HepG2 (cell line): Measurements from ENCODE around the gene ASXL1. TPM values are rescaled to one million over a fixed set of nuclear protein-coding genes. Genes with fewer than 3 reads are reported as not detected.

Source experiments
- ARNT ChIP-seq: fragments of 450-650 bp; IDR thresholded peaks from 2 replicates; pipeline ENCODE4 v1.6.1; 2017
- CENPT ChIP-seq: sonication (generic); formaldehyde crosslinking; IDR thresholded peaks from 2 replicates; pipeline ENCODE4 v1.8.0; 2022; ENCODE audit warnings: low read depth, mild to moderate bottlenecking, moderate library complexity, missing genetic modification reagents
- FOXA3 ChIP-seq: IDR thresholded peaks from 2 replicates; pipeline ENCODE4 v1.6.1; 2016; ENCODE audit warnings: missing genetic modification reagents, missing compliant biosample characterization
- FOXJ3 ChIP-seq: sonication (generic); formaldehyde crosslinking; IDR thresholded peaks from 2 replicates; pipeline ENCODE4 v1.4.0; 2020; ENCODE audit warnings: missing genetic modification reagents, mild to moderate bottlenecking, borderline replicate concordance
- KAT7 ChIP-seq: IDR thresholded peaks from 2 replicates; pipeline ENCODE4 v1.6.1; 2018; ENCODE audit warnings: borderline replicate concordance, missing compliant biosample characterization
- MYC ChIP-seq: sonication (generic); formaldehyde crosslinking; IDR thresholded peaks from 2 replicates; pipeline ENCODE4 v1.9.0; 2021; ENCODE audit warnings: missing genetic modification reagents, borderline replicate concordance
- NBN ChIP-seq: fragments of 450-650 bp; conservative IDR thresholded peaks from 2 replicates; pipeline ENCODE4 v1.6.1; 2017
- PHF21A ChIP-seq: sonication (generic); formaldehyde crosslinking; IDR thresholded peaks from 2 replicates; pipeline ENCODE4 v1.5.0; 2020; ENCODE audit warnings: mild to moderate bottlenecking, missing genetic modification reagents
- RXRB ChIP-seq: IDR thresholded peaks from 2 replicates; pipeline ENCODE4 v1.6.1; 2016; ENCODE audit warnings: borderline replicate concordance, missing genetic modification reagents, missing compliant biosample characterization
- SMC3 ChIP-seq: IDR thresholded peaks from 2 replicates; pipeline ENCODE4 v1.6.1; 2011; ENCODE audit warnings: low read length, improper control_type of control experiment
- STAG1 ChIP-seq: sonication (generic); formaldehyde crosslinking; IDR thresholded peaks from 2 replicates; pipeline ENCODE4 v1.4.0; 2020; ENCODE audit warnings: missing genetic modification reagents
- TAF1 ChIP-seq: sonication (generic); formaldehyde crosslinking; IDR thresholded peaks from 2 replicates; pipeline ENCODE4 v1.4.0; 2020; ENCODE audit warnings: missing genetic modification reagents
- U2AF2 ChIP-seq: fragments of 200-400 bp; formaldehyde crosslinking; IDR thresholded peaks from 2 replicates; pipeline ENCODE4 v1.6.1; 2017; ENCODE audit warnings: low read depth, mild to moderate bottlenecking, low read length
- ZBTB38 ChIP-seq: sonication (generic); formaldehyde crosslinking; IDR thresholded peaks from 2 replicates; pipeline ENCODE4 v1.5.1; 2020; ENCODE audit warnings: mild to moderate bottlenecking, missing genetic modification reagents
- ZBTB7B ChIP-seq: sonication (generic); formaldehyde crosslinking; IDR thresholded peaks from 2 replicates; pipeline ENCODE4 v1.4.0; 2020; ENCODE audit warnings: missing genetic modification reagents
- ZNF224 ChIP-seq: sonication (generic); formaldehyde crosslinking; IDR thresholded peaks from 2 replicates; pipeline ENCODE4 v1.5.0; 2020; ENCODE audit warnings: mild to moderate bottlenecking, missing genetic modification reagents
- ZNF264 ChIP-seq: sonication (generic); formaldehyde crosslinking; IDR thresholded peaks from 2 replicates; pipeline ENCODE4 v1.4.0; 2020; ENCODE audit warnings: missing genetic modification reagents
- ZNF619 ChIP-seq: sonication (generic); formaldehyde crosslinking; IDR thresholded peaks from 2 replicates; pipeline ENCODE4 v1.4.0; 2020; ENCODE audit warnings: mild to moderate bottlenecking, missing genetic modification reagents
- polyA plus RNA-seq, 8 experiments: library from polyadenylated mRNA; depleted of rRNA in 3 of 8; stranded (reverse) in 7 of 8; unstranded in 1 of 8; fragments of >200 nt; fragmentation: Illumina TruSeq in 4 of 8; extraction: Trizol in 4 of 8; gene quantifications; 2 replicates each; pipeline versions ENCODE4 v1.2.1 to v1.2.3, GENCODE V29; 2011 to 2016; ENCODE audit warnings: low read depth in 4 of 8, missing spikeins in 1 of 8, mixed read lengths in 1 of 8; ENCODE audit not compliant: insufficient read depth in 1 of 8
- total RNA-seq, 5 experiments: library from RNA; depleted of rRNA; stranded (reverse); fragments of >200 nt; fragmentation: Illumina TruSeq; extraction: Trizol; gene quantifications; 2 replicates each; pipeline ENCODE4 v1.2.3, GENCODE V29; 2016; ENCODE audit warnings: low read depth in 1 of 5
- TF ChIP-seq, protein P1 (sequence below): sonication (generic); formaldehyde crosslinking; IDR thresholded peaks from 2 replicates; pipeline ENCODE4 v1.5.1; 2020; ENCODE audit warnings: missing genetic modification reagents, mild to moderate bottlenecking, borderline replicate concordance
- TF ChIP-seq, protein P2 (sequence below): sonication (generic); formaldehyde crosslinking; IDR thresholded peaks from 2 replicates; pipeline ENCODE4 v1.4.0; 2020; ENCODE audit warnings: missing genetic modification reagents
- TF ChIP-seq, protein P3 (sequence below): sonication (generic); formaldehyde crosslinking; IDR thresholded peaks from 2 replicates; pipeline ENCODE4 v1.4.0; 2020; ENCODE audit warnings: mild to moderate bottlenecking, missing genetic modification reagents
- TF ChIP-seq, protein P4 (sequence below): sonication (generic); formaldehyde crosslinking; IDR thresholded peaks from 2 replicates; pipeline ENCODE4 v1.4.0; 2020; ENCODE audit warnings: missing genetic modification reagents, borderline replicate concordance
- TF ChIP-seq, protein P5 (sequence below): sonication (generic); formaldehyde crosslinking; IDR thresholded peaks from 2 replicates; pipeline ENCODE4 v1.4.0; 2020; ENCODE audit warnings: mild to moderate bottlenecking, missing genetic modification reagents

ASXL1 gene
- total and polyA plus RNA-seq, 2 of the 13 experiments (the other 11 are each of a cell fraction or from before 2014, with no cell fraction given): 62.1 to 74.8 TPM

DNA sequence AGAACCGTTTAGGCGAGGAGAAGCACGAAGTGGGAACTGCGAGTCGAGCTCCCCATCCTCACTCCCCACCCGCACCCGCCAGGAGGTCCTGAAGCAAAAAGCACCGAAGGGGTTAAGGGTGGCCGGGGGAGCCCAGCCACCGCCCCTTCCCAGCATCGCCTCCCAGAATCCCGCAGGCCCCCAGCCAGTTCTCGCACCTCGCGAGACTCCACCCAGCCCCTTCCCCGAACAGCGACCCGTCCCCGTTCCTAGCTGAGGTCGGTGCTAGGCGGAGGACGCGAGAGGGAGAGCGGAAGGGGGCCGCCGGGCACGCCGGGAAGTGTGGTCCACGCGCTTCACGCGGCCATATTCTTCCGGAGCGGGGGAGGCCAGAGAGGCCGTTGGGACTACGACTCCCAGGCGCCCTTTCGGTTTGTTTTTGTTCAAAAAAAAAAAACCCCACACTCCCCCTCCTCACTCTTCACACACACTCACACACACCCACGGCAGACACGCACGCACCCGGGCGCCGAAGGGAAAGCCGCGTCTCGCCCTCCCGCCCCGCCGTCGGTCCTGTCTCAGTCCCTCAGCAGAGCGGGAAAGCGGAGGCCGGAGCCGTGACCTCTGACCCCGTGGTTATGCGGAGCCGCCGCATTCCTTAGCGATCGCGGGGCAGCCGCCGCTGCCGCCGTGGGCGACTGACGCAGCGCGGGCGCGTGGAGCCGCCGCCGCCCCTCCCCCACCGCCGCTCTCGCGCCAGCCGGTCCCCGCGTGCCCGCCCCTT is at the start of gene ASXL1 (continued):
- TF ChIP-seq PHF21A (CRISPR knock-in tag) (peak; percentile 97), MYC (CRISPR knock-in tag) (peak; percentile 97), TAF1 (CRISPR knock-in tag) (peak; percentile 100), RXRB (CRISPR knock-in tag) (peak; percentile 93), FOXA3 (CRISPR knock-in tag) (peak; percentile 79), FOXJ3 (CRISPR knock-in tag) (peak; percentile 90; the same call in 1 of the 2 replicates), CENPT (CRISPR knock-in tag) (peak; percentile 66), ARNT (no peak), ZNF619 (peak; percentile 92), ZNF264 (peak; percentile 92), NBN (no peak), KAT7 (peak; percentile 99), ZBTB38 (CRISPR knock-in tag) (peak; percentile 83), U2AF2 (no peak), ZBTB7B (CRISPR knock-in tag) (peak; percentile 99), STAG1 (CRISPR knock-in tag) (no peak; the same call in 1 of the 2 replicates), SMC3 (no peak), ZNF224 (CRISPR knock-in tag) (peak; percentile 98; the same call in 1 of the 2 replicates)
- TF ChIP-seq, protein P1, sequence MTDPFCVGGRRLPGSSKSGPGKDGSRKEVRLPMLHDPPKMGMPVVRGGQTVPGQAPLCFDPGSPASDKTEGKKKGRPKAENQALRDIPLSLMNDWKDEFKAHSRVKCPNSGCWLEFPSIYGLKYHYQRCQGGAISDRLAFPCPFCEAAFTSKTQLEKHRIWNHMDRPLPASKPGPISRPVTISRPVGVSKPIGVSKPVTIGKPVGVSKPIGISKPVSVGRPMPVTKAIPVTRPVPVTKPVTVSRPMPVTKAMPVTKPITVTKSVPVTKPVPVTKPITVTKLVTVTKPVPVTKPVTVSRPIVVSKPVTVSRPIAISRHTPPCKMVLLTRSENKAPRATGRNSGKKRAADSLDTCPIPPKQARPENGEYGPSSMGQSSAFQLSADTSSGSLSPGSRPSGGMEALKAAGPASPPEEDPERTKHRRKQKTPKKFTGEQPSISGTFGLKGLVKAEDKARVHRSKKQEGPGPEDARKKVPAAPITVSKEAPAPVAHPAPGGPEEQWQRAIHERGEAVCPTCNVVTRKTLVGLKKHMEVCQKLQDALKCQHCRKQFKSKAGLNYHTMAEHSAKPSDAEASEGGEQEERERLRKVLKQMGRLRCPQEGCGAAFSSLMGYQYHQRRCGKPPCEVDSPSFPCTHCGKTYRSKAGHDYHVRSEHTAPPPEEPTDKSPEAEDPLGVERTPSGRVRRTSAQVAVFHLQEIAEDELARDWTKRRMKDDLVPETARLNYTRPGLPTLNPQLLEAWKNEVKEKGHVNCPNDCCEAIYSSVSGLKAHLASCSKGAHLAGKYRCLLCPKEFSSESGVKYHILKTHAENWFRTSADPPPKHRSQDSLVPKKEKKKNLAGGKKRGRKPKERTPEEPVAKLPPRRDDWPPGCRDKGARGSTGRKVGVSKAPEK (CRISPR knock-in tag): peak; percentile 77; the same call in 1 of the 2 replicates
- TF ChIP-seq, protein P2, sequence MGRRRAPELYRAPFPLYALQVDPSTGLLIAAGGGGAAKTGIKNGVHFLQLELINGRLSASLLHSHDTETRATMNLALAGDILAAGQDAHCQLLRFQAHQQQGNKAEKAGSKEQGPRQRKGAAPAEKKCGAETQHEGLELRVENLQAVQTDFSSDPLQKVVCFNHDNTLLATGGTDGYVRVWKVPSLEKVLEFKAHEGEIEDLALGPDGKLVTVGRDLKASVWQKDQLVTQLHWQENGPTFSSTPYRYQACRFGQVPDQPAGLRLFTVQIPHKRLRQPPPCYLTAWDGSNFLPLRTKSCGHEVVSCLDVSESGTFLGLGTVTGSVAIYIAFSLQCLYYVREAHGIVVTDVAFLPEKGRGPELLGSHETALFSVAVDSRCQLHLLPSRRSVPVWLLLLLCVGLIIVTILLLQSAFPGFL (CRISPR knock-in tag): no peak
- TF ChIP-seq, protein P3, sequence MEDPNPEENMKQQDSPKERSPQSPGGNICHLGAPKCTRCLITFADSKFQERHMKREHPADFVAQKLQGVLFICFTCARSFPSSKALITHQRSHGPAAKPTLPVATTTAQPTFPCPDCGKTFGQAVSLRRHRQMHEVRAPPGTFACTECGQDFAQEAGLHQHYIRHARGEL (CRISPR knock-in tag): no peak
- TF ChIP-seq, protein P4, sequence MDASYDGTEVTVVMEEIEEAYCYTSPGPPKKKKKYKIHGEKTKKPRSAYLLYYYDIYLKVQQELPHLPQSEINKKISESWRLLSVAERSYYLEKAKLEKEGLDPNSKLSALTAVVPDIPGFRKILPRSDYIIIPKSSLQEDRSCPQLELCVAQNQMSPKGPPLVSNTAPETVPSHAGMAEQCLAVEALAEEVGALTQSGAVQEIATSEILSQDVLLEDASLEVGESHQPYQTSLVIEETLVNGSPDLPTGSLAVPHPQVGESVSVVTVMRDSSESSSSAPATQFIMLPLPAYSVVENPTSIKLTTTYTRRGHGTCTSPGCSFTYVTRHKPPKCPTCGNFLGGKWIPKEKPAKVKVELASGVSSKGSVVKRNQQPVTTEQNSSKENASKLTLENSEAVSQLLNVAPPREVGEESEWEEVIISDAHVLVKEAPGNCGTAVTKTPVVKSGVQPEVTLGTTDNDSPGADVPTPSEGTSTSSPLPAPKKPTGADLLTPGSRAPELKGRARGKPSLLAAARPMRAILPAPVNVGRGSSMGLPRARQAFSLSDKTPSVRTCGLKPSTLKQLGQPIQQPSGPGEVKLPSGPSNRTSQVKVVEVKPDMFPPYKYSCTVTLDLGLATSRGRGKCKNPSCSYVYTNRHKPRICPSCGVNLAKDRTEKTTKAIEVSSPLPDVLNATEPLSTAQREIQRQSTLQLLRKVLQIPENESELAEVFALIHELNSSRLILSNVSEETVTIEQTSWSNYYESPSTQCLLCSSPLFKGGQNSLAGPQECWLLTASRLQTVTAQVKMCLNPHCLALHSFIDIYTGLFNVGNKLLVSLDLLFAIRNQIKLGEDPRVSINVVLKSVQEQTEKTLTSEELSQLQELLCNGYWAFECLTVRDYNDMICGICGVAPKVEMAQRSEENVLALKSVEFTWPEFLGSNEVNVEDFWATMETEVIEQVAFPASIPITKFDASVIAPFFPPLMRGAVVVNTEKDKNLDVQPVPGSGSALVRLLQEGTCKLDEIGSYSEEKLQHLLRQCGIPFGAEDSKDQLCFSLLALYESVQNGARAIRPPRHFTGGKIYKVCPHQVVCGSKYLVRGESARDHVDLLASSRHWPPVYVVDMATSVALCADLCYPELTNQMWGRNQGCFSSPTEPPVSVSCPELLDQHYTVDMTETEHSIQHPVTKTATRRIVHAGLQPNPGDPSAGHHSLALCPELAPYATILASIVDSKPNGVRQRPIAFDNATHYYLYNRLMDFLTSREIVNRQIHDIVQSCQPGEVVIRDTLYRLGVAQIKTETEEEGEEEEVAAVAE (CRISPR knock-in tag): peak; percentile 95
- TF ChIP-seq, protein P5, sequence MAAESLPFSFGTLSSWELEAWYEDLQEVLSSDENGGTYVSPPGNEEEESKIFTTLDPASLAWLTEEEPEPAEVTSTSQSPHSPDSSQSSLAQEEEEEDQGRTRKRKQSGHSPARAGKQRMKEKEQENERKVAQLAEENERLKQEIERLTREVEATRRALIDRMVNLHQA: no peak
